Activated T-cell treated with anti-CD3 and anti-CD28 coated beads for 4 hours (primary cell): ENCODE measurements around the gene ZNF469.

ENCODE experiments used
- DNase-seq: peaks from one replicate; pipeline ENCODE4 v3.0.0-alpha.2; 2020

Gene ZNF469

GRCh38 chr16:88382491-88383400, at the start of gene ZNF469:
Gene ZNF469, plus strand, starts transcription at chr16:88382959. Its CDS starts 44,512 bp downstream, at chr16:88427471.
- DNase-seq: no peak

GRCh38 chr16:88333848-88334777, 48.6 kb upstream of the ZNF469 start:
- DNase-seq: no peak

- no peak for DNase-seq
These were observed 47.7 kb upstream of the ZNF469 start for GRCh38 chr16:88334778-88335720.

- no peak for DNase-seq
These were observed 45.7 kb upstream of the ZNF469 start for GRCh38 chr16:88337021-88337420.

- DNase-seq: no peak
These were observed 45.2 kb upstream of the ZNF469 start for GRCh38 chr16:88337538-88337937.

- no peak for DNase-seq
These were observed 44.6 kb upstream of the ZNF469 start for GRCh38 chr16:88338111-88338510.

- no peak for DNase-seq
These were observed 43.9 kb upstream of the ZNF469 start for GRCh38 chr16:88338896-88339295.

GRCh38 chr16:88339930-88340754, 42.6 kb upstream of the ZNF469 start:
- no peak for DNase-seq

- DNase-seq: no peak
These were observed 42.0 kb upstream of the ZNF469 start for GRCh38 chr16:88340755-88341150.

GRCh38 chr16:88341551-88342290, 41.0 kb upstream of the ZNF469 start:
- no peak for DNase-seq

GRCh38 chr16:88342491-88342890, 40.3 kb upstream of the ZNF469 start:
- DNase-seq: no peak

GRCh38 chr16:88343271-88343791, 39.4 kb upstream of the ZNF469 start:
- DNase-seq: no peak

GRCh38 chr16:88344411-88345030, 38.2 kb upstream of the ZNF469 start:
- DNase-seq: no peak

- DNase-seq: no peak
These were observed 37.6 kb upstream of the ZNF469 start for GRCh38 chr16:88345031-88345720.

- no peak for DNase-seq
These were observed 36.8 kb upstream of the ZNF469 start for GRCh38 chr16:88345721-88346560.

GRCh38 chr16:88346680-88347505, 35.9 kb upstream of the ZNF469 start:
- DNase-seq: no peak

- DNase-seq: no peak
These were observed 34.9 kb upstream of the ZNF469 start for GRCh38 chr16:88347656-88348376.
